ENCODE results near the gene NUMB. TPM values are rescaled to one million over a fixed set of nuclear protein-coding genes. Genes with fewer than 3 reads are reported as not detected.

NUMB gene
- total and polyA plus RNA-seq, 2 of the 13 experiments (the other 11 are each of a cell fraction or from before 2014, with no cell fraction given), result 20.3 to 71.1 TPM

DNA sequence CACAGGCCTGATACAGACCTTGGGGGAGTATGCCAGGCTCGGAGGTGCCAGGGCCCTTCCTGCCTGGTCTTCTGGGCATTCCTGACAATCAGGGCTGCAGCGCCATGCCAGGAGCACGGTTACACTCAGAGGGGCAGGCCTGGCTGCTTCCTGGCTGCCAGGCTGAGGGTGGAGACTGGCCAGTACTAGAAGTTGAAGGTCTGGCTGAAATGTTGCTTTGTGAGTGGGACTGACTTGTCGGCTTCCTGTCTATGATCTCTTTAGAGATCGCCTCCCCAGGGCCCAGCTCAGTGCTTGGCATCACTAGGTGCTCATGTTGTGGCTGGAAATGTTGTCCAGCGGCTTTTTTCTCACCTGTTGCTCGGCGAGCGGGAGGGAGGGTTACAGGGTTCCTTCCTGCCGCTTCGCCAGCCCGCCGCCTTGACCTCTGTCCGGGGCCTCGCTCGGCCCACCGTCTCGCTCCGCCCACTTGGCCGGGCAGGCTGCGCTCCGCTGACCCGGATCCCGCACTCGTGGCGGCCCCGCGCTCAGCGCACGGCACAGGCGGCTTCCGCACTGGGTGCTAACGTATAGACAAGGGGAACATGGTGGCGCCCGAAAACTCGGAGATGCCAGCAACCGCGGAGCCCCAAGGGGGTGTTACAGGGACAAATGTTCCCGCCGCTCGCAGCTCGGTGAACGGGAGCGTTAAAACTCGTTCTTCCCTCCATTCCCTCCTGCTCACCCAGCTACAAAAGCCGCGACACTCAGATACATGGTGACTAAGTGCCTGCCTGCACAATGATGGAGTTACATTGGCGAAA lies 188.4 kb downstream of the NUMB start (continued):
- TF ChIP-seq, protein P1, sequence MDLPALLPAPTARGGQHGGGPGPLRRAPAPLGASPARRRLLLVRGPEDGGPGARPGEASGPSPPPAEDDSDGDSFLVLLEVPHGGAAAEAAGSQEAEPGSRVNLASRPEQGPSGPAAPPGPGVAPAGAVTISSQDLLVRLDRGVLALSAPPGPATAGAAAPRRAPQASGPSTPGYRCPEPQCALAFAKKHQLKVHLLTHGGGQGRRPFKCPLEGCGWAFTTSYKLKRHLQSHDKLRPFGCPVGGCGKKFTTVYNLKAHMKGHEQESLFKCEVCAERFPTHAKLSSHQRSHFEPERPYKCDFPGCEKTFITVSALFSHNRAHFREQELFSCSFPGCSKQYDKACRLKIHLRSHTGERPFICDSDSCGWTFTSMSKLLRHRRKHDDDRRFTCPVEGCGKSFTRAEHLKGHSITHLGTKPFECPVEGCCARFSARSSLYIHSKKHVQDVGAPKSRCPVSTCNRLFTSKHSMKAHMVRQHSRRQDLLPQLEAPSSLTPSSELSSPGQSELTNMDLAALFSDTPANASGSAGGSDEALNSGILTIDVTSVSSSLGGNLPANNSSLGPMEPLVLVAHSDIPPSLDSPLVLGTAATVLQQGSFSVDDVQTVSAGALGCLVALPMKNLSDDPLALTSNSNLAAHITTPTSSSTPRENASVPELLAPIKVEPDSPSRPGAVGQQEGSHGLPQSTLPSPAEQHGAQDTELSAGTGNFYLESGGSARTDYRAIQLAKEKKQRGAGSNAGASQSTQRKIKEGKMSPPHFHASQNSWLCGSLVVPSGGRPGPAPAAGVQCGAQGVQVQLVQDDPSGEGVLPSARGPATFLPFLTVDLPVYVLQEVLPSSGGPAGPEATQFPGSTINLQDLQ (CRISPR knock-in tag; IDR thresholded peaks at IDR 0.05), result no peak
- peak; percentile 60 for TF ChIP-seq RBM22 (optimal IDR thresholded peaks at IDR 0.05; ENCODE audit: low read length)
- TF ChIP-seq, protein P2, sequence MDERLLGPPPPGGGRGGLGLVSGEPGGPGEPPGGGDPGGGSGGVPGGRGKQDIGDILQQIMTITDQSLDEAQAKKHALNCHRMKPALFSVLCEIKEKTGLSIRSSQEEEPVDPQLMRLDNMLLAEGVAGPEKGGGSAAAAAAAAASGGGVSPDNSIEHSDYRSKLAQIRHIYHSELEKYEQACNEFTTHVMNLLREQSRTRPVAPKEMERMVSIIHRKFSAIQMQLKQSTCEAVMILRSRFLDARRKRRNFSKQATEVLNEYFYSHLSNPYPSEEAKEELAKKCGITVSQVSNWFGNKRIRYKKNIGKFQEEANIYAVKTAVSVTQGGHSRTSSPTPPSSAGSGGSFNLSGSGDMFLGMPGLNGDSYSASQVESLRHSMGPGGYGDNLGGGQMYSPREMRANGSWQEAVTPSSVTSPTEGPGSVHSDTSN (CRISPR knock-in tag; IDR thresholded peaks at IDR 0.05), result no peak
- TF ChIP-seq SMAD3 (CRISPR knock-in tag; IDR thresholded peaks at IDR 0.05), result no peak
- TF ChIP-seq, protein P3, sequence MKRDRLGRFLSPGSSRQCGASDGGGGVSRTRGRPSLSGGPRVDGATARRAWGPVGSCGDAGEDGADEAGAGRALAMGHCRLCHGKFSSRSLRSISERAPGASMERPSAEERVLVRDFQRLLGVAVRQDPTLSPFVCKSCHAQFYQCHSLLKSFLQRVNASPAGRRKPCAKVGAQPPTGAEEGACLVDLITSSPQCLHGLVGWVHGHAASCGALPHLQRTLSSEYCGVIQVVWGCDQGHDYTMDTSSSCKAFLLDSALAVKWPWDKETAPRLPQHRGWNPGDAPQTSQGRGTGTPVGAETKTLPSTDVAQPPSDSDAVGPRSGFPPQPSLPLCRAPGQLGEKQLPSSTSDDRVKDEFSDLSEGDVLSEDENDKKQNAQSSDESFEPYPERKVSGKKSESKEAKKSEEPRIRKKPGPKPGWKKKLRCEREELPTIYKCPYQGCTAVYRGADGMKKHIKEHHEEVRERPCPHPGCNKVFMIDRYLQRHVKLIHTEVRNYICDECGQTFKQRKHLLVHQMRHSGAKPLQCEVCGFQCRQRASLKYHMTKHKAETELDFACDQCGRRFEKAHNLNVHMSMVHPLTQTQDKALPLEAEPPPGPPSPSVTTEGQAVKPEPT (CRISPR knock-in tag; IDR thresholded peaks at IDR 0.05; ENCODE audit: low read depth), result no peak
- TF ChIP-seq SPEN (CRISPR knock-in tag; IDR thresholded peaks at IDR 0.05; ENCODE audit: low read depth), result no peak
- TF ChIP-seq, protein P4, sequence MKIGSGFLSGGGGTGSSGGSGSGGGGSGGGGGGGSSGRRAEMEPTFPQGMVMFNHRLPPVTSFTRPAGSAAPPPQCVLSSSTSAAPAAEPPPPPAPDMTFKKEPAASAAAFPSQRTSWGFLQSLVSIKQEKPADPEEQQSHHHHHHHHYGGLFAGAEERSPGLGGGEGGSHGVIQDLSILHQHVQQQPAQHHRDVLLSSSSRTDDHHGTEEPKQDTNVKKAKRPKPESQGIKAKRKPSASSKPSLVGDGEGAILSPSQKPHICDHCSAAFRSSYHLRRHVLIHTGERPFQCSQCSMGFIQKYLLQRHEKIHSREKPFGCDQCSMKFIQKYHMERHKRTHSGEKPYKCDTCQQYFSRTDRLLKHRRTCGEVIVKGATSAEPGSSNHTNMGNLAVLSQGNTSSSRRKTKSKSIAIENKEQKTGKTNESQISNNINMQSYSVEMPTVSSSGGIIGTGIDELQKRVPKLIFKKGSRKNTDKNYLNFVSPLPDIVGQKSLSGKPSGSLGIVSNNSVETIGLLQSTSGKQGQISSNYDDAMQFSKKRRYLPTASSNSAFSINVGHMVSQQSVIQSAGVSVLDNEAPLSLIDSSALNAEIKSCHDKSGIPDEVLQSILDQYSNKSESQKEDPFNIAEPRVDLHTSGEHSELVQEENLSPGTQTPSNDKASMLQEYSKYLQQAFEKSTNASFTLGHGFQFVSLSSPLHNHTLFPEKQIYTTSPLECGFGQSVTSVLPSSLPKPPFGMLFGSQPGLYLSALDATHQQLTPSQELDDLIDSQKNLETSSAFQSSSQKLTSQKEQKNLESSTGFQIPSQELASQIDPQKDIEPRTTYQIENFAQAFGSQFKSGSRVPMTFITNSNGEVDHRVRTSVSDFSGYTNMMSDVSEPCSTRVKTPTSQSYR (CRISPR knock-in tag; IDR thresholded peaks at IDR 0.05; ENCODE audit: borderline replicate concordance), result no peak
- TF ChIP-seq RAD21 (CRISPR knock-in tag; IDR thresholded peaks at IDR 0.05), result no peak
- no peak for TF ChIP-seq ZFP41 (CRISPR knock-in tag; IDR thresholded peaks at IDR 0.05; ENCODE audit: borderline replicate concordance)
- no peak for TF ChIP-seq NFIC (IDR thresholded peaks at IDR 0.05; ENCODE audit: low read length)
- peak; percentile 97 for TF ChIP-seq AGO2 (optimal IDR thresholded peaks at IDR 0.05; ENCODE audit: low read depth, low read length)
- TF ChIP-seq, protein P5, sequence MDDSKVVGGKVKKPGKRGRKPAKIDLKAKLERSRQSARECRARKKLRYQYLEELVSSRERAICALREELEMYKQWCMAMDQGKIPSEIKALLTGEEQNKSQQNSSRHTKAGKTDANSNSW (CRISPR knock-in tag; IDR thresholded peaks at IDR 0.05; ENCODE audit: borderline replicate concordance), result no peak
- TF ChIP-seq ZBTB8A (CRISPR knock-in tag; IDR thresholded peaks at IDR 0.05; ENCODE audit: borderline replicate concordance, low read depth), result no peak
- TF ChIP-seq, protein P6, sequence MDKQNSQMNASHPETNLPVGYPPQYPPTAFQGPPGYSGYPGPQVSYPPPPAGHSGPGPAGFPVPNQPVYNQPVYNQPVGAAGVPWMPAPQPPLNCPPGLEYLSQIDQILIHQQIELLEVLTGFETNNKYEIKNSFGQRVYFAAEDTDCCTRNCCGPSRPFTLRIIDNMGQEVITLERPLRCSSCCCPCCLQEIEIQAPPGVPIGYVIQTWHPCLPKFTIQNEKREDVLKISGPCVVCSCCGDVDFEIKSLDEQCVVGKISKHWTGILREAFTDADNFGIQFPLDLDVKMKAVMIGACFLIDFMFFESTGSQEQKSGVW (CRISPR knock-in tag; IDR thresholded peaks at IDR 0.05; ENCODE audit: borderline replicate concordance), result no peak
- TF ChIP-seq, protein P7, sequence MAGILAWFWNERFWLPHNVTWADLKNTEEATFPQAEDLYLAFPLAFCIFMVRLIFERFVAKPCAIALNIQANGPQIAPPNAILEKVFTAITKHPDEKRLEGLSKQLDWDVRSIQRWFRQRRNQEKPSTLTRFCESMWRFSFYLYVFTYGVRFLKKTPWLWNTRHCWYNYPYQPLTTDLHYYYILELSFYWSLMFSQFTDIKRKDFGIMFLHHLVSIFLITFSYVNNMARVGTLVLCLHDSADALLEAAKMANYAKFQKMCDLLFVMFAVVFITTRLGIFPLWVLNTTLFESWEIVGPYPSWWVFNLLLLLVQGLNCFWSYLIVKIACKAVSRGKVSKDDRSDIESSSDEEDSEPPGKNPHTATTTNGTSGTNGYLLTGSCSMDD (CRISPR knock-in tag; IDR thresholded peaks at IDR 0.05), result no peak
